NCI-H2081 (cell line): ENCODE data around the gene ALDH1A1.

Source experiments
- DNase-seq, 2 experiments: peaks; one replicate each; lab custom pipeline; 2025; lab: John Stamatoyannopoulos, UW

The ALDH1A1 gene

GRCh38 chr9:72979405-72980100 is 26.7 kb upstream of the ALDH1A1 start:
- DNase-seq, result no peak

GRCh38 chr9:72978744-72979143 is 25.9 kb upstream of the ALDH1A1 start:
- DNase-seq, result peak in 1 of 2 experiments; percentile 10

- DNase-seq, result no peak
Observed at GRCh38 chr9:72977670-72978069, 24.8 kb upstream of the ALDH1A1 start.

GRCh38 chr9:72974501-72974900 is 21.6 kb upstream of the ALDH1A1 start:
- no peak for DNase-seq

GRCh38 chr9:72972636-72973035 is 19.8 kb upstream of the ALDH1A1 start:
- DNase-seq, result no peak

GRCh38 chr9:72971411-72971810 is 18.6 kb upstream of the ALDH1A1 start:
- no peak for DNase-seq

- DNase-seq, result peak in 1 of 2 experiments; percentile 38
Observed at GRCh38 chr9:72960446-72960845, 7.6 kb upstream of the ALDH1A1 start.

- no peak for DNase-seq
Observed at GRCh38 chr9:72958485-72959281, 5.8 kb upstream of the ALDH1A1 start.

GRCh38 chr9:72955571-72955970 is 2.7 kb upstream of the ALDH1A1 start:
- DNase-seq, result no peak

GRCh38 chr9:72955126-72955455 is 2.2 kb upstream of the ALDH1A1 start:
- no peak for DNase-seq

- peak; percentile 63 to 88 for DNase-seq
Observed at GRCh38 chr9:72954431-72955125, 1.7 kb upstream of the ALDH1A1 start.

GRCh38 chr9:72952381-72952690 is 517 bp downstream of the ALDH1A1 start:
- DNase-seq, result no peak

- peak in 1 of 2 experiments; percentile 13 for DNase-seq
Observed at GRCh38 chr9:72951520-72952380, 1.1 kb downstream of the ALDH1A1 start.

GRCh38 chr9:72950875-72951442 is 1.9 kb downstream of the ALDH1A1 start:
- peak in 1 of 2 experiments; percentile 25 for DNase-seq

GRCh38 chr9:72949918-72950325 is 2.9 kb downstream of the ALDH1A1 start:
- peak in 1 of 2 experiments; percentile 16 for DNase-seq

GRCh38 chr9:72949244-72949582 is 3.6 kb downstream of the ALDH1A1 start:
- DNase-seq, result peak in 1 of 2 experiments; percentile 17

- DNase-seq, result no peak
Observed at GRCh38 chr9:72948575-72949243, 4.1 kb downstream of the ALDH1A1 start.

GRCh38 chr9:72947984-72948465 is 4.8 kb downstream of the ALDH1A1 start:
- DNase-seq, result peak in 1 of 2 experiments; percentile 54

- DNase-seq, result no peak
Observed at GRCh38 chr9:72946821-72947220, 6.0 kb downstream of the ALDH1A1 start.

GRCh38 chr9:72946318-72946717 is 6.5 kb downstream of the ALDH1A1 start:
- DNase-seq, result no peak

GRCh38 chr9:72945391-72945790 is 7.5 kb downstream of the ALDH1A1 start:
- DNase-seq, result no peak
